HG03565 (cell line): ENCODE data around the gene SORCS3.

Experiments used
- ATAC-seq: cut with Tn5 transposase; IDR thresholded peaks from one replicate; pipeline ENCODE4 v1.9.1; 2021; ENCODE audit warnings: mild to moderate bottlenecking, moderate library complexity; ENCODE audit not compliant: unreplicated experiment

Gene SORCS3

DNA sequence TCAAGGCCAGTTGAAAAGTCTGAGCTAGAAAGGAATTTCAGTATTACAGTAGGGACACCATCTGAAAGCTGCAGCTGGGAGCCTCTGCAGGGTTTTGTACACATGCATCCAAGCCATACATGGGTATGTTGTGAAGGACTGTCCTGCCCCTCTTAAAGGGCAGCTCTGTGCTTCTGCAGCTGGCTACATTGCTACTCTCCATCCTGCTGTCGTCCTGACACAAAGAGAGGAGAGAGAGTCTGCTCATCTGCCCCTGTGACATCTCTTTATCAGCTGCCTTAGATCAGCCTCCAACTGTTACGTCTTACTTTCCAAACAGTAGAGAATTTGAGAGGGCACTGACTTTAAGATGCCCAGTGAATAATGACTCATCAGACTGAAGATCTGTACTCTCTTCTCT lies 602.7 kb downstream of the SORCS3 start:
- no peak for ATAC-seq

DNA sequence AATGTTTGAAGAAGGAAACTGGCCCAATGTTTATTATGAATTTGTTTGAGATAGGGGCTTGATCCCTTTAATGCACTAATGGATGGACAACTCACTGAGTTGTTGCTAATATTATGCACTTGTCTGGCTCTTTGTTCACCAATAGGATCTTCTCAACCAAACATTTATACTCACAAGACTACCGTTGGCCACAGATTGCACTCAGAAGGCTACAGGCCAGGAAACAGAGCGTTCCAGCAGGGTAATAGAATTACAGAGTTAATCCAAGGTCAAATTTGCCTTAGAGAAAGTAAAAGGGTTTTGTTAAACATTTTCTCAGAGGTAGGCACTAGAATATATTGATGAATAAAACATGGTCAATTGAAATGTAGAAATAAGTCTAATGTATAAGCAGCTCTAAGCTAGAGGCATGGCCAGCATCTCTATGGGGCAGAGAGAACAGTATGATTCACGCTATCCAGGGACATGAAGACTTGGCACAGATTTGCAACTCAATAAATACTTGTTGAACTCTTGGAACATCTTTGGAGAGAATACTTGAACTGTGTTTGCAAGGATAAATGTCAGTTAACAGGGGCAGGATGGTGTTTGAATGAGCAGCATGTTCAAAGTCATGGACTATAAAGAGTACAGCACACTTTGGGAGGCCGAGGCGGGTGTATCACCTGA lies 606.9 kb downstream of the SORCS3 start:
- no peak for ATAC-seq

DNA sequence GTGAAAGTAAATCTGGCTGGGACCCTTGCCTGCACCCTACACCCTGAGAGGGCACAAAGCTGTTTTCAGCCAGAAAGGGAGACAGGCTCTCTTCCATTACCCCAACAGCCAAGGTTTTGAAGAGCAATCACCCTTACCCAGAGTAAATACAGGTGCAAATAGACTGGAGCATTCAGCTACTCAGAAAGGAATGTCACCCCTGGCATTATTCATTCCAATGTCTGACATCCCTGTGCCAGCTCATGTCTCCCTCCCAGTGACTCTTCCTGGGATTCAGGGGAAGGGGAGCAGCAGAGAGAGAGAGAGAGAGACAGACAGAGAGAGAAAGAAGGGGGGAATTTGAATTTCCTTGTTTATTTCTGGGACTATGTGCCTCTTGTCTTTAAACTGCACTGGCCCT lies 611.8 kb downstream of the SORCS3 start:
- ATAC-seq = no peak

DNA sequence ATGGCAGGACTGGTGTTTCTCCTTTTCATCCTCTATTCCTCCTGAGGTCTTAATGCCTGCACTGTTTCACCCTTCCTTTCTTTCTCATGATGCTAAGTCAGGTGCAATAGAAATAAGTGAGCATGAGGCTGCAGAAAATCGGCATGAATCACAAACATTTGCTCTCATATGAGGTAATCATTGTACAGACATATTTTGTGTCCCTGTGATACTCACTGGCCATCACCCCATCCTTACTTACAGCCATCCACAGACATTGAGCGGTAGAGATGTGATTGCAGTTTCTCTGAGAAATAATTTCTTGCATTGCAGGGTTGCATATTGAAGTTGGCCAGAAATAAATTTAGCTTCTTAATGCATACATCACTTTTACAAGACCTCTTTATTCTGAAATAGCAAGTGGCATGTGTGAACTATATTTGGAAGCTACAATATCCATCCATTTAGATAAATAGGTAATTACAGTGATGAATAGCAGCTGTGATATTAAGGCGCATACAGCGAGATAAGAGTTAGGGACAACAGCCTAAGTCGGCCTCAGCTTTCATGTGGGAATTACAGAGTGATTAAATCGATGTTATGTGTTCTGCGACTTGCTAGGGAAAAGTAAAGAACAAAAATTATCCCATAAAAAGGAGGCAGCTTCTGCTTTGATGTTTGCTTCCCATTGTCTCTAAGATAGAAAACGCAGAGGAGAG lies 612.6 kb downstream of the SORCS3 start:
- no peak for ATAC-seq

DNA sequence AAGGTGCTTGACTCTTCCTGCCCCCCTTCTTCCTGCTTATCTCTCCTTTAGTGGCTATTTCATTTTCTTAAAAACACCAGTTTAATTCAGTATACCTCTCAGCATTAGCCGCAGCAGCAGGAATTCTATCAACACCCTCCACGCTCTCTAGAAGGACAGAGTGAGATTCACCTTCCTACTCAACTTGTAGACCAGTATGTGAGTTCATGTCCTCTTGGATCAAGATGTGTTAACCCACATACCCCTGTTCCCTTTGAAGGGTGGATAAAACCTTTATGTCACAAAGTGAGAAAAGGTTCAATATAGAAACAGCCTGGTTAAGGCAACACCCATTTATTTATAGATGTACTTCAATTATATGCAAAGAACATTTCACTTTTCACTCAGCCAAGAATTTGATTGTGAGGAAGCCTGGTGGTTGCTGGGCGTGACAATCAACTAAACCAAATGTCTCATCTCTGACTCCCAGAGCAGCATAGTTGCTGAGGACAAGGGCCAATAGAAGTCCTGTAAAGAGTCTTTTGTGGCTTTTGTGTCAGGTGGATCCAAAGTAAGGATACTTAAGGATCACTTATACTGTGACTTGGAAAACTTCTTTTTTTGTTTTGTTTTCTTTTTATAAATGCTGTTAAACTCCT lies 617.1 kb downstream of the SORCS3 start:
- no peak for ATAC-seq

DNA sequence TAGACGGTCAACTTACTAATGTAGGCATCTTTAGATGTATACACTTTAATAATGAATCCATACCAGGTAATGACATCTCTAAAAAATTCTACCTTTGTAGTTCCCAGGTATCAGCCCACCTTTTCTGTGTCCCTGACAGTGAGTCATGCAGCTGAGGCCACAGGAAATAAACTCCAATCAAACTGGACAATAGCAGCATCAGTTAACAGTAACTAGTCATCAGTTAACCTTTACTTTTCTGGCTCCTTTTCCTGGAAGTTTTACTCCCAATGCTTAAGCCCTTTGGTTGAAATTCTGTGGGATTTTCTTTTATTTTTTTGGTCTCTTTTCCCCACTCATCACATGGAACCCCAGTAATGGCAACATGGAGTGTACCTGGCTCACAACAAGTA lies 617.6 kb downstream of the SORCS3 start:
- no peak for ATAC-seq

DNA sequence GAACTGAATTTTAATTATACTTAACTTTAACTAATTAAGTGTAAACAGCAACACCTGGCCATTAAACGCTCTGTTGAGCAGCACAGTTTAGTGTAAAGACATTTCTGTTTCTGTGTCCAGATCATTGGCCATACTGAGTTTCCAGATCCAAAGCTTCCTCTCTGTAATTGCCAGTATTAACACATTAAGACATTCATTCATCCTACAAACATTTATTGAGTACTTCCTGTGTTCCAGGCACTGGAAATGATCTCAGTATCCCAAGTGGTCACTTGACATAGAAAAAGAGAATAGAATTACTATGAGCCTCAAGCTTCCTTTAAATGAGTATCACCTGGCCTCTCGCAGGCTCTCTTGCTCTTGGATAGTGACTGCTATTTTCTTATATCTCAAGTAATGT lies 618.1 kb downstream of the SORCS3 start:
- ATAC-seq = no peak

DNA sequence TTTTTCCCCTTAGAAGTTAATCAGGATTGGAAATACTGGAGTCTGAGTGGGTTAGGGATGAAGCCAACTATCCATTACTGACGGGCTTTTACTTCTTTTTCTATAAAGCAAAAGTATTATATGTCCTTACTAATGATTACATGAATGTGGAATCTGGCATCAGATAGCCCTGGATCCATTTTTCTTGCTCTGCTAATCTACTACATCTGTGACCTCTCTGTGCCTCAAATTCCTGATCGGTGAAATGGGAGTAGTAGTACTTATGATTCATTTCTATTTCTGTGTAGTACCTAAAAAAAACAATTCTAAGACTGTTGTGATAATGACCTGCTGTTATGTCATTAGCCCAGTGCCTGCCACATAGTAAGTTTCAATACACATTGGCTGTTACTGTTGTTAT lies 621.6 kb downstream of the SORCS3 start:
- ATAC-seq = no peak

DNA sequence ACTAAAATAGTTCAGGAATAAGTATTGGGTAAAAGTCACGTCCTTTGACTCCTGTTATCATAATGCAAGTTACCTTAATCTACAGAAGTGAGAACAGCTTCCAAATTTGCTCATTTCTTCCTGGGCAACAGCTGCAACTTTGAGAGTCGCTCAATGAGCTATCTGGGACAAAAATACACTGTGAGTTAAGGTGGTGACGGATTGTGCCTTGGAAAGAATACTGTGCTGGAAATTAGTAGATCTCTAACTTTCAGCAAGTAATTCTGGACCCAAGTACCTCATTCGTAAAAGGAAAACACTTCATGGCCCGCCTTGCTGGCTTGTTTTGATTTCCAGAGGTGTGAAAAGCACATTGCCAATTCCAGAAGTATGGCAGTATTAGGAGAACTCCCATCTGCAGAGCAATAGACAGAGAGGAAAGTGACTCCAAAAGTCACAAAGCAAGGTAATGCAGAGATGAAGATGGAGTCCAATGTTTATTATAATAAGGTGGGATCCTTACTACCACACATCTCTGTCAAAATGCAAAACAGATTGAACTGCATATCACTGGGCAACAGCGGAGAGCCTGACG lies 626.0 kb downstream of the SORCS3 start:
- no peak for ATAC-seq

DNA sequence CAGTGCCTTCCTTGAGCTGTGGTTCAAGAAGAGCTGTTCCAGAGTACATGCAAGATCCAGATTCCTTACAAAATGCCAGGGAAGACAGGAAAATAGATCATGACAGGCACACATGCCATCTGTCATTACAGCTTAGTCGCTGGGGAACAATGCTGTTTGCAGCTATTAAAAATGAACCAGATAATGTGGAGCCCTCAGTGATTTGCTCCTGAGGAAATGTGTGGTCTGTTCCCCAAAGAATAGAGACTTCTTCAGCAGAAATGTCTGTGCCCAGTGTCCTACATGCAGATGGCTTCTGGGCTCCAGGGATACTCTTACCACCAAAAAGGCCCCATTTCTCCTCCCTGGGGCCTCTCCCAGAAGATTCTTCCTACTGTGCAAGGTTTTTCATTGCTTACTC lies 627.9 kb downstream of the SORCS3 start:
- ATAC-seq = no peak

DNA sequence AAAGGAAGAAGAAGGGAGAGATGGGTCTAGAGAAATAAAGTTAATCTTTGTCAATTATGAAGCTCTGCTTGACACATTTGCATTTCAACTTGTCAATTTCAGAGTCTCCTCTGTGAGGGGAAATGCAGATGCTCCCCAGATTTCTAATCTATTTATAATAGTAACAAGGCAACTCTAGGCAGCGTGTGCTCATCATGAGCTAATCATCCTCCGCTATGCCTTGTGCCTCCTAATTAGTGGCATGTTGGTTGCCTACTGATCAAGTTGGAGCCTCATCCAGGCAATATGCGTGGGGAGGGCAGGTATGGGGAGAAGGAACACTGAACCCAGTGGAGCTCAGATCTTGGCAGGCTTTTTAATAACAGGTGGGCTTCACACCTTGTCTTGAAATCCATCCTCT lies 628.6 kb downstream of the SORCS3 start:
- ATAC-seq = no peak

DNA sequence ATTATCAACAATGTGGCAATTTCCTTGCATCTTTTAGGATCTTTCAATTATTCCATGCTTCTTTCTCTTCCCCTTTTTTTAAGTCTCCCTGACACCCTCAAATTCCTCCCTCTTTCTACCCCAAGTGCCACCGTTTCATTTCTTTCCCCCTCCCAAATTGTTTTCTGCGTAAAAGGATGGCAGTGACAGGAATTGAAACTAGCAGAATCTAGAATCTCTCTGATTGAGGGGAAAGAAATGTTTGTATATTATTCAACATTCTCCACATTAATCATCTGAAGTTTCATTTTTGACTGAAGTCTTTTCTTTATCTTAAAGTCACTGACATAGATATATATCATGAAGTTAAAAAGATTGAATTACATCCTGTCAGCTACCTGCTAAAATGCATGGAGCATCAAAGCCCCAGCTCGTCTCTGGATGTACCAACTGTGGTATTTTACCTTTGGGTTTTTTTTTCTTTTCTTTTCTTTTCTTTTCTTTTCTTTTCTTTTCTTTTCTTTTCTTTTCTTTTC lies 633.5 kb downstream of the SORCS3 start:
- ATAC-seq = no peak

DNA sequence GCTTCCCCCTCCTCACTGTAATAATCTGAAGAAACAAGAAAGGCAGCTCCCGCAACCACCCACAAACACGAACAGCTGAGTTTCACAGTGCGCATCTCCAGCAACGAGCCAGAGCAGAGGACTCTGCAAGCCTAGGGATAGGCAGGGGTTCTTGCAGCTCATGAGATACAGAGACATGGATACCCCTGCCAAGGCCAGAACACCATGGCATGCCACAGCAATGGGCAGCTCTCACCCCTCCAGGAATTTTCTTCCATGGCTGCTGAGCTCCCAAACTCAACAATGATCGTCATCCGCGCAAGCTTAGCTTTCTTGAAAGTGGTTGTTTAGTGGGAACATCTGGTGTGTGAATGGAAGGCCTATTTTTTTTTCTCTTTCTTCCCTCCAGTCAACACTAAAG lies 637.3 kb downstream of the SORCS3 start:
- ATAC-seq = no peak

DNA sequence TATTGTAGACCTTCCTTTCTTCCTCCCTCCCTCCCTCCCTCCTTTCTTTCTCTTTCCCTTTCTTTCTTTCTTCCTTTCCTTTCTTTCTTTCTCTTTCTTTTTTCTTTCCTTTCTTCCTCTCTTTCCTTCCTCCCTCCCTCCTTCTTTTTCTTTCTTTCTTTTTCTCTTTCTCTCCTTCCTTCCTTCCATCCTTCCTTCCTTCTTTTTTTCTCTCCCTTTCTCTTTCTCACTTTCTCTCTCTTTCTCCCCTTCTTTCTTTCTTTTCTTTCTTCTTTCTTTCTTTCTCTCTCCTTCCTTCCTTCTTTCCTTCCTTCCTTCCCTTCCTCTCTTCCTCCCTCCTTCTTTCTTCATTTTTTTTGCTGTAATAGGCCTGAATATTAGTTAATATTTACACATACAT lies 638.0 kb downstream of the SORCS3 start:
- ATAC-seq = no peak

DNA sequence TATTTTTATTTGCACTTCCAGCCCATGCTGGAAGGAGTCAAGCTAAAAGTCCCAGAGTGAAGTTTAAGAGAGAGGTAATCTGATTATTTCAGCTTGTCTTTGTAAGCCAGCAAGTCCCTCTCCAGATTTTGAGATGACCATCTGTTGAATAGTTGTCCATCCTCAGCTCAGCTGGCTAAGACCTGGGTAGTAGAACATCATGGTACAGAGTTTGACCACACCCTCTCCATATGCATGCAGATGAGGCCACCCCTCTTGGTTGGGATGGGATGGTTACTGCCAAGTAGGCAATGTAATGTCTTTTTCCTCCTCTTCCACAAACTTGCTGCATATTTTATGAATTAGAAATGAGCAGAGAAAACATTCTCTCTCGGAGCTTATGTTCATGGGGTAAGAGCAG lies 639.8 kb downstream of the SORCS3 start:
- no peak for ATAC-seq

DNA sequence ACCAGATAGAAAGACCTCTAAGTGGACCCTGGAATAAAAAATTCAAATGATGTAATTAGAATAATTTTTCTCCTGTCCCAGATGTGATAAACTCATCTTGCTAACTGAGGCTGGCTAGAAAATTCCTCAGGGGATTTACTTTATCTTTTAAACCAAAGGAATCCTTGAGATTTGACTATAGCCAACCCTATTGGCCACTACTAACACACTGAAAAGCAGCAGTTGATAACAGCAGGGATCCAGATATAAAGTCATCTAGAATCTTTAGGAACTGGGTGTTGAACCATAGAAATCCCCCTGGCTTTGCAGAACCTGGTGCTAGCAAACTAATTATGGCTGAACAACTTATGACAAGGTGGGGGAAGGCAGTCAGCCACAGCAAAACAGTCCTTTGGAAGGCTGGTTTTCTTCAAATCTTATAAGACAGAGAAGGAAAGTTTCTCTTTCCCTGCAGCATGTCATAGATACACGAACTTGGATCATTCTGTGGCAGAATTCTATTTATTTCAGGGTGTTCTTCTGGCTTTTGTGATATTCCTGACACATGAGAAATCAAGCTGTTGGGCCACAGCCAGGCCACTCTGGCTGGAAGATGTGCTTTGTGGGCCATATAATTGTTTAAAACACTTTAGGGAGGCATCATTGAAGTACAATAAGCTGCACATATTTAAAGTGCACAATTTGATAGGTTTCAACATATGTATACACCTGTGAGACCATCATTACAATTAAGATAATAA lies 643.6 kb downstream of the SORCS3 start:
- no peak for ATAC-seq

DNA sequence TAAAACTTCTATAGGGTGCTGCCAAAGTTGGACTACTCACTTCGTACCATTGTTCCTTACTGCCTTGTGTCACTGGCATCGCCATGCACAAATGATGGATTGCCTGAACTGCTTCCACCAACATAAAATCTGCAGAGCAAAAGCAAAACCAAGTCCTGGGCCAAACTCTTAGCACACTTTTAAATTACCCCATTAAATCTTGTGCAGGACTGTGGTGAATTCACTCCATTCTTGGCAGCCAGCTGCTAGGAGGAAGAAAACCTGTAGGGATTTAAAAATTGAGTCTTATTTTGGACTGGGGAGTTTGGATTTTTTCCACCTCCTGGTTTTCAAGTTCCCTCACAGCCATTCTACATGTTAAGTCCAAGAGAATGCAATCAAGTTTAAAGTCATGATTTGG lies 646.9 kb downstream of the SORCS3 start:
- no peak for ATAC-seq

DNA sequence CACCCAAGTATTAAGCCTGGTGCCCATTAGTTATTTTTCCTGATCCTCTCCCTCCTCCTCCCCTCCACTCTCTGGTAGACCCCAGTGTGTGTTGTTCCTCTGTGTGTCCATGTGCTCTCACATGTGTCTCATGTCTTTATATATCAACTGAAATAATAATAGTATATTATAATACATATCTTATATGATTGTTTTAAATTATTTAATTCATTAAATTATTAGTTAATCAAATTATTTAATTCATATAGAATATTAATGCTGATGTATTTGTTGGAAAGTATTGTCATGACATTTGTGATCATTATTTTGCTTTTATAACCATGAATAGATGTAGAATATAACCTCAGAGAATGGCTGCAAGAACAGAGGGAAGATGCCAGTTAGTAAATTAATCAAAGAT lies 647.5 kb downstream of the SORCS3 start:
- no peak for ATAC-seq

DNA sequence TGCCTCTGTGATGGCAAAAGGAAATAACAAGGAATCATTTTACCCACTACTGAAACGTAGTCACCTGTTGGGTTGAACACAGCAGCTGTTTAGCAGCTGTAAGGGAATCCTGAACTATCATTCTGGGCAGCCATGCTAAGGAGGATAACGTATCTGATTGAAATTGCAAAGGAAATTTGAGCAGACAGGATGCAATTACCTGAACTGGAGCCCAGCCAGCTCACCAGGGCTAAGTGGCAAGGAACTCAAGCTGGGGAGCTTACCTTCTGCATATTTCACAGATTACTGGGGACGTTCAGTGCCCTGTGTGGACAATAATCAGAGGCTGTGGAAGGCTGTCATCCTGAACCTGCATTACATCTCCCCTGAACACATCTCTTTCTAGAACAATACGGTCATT lies 650.5 kb downstream of the SORCS3 start:
- ATAC-seq = no peak

DNA sequence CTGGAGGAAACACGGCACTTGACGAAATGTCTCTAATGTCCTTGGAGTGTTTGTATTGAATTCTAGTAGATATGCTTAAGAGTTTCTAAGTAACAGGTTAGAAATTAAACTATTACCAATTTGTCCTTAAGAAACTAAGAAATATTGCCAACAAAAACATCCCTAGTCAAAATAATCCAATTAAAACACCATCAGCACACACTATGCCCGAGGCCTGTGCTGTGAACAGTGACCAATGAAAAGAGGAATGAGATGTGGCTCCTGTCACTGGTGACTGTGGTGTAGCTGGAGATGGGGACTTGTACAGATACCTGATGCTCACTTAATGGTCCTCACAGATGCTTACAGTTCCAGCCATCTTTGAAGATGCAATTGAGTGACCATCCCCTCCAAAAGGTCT lies 651.1 kb downstream of the SORCS3 start:
- ATAC-seq = no peak
